ENCODE measurements around the gene SLC6A2.
"Not testable (repeated sequence)": the region's sequence is repeated elsewhere in the genome, so short reads cannot be mapped to it uniquely, and the experiment has no call there.

SLC6A2 gene

DNA sequence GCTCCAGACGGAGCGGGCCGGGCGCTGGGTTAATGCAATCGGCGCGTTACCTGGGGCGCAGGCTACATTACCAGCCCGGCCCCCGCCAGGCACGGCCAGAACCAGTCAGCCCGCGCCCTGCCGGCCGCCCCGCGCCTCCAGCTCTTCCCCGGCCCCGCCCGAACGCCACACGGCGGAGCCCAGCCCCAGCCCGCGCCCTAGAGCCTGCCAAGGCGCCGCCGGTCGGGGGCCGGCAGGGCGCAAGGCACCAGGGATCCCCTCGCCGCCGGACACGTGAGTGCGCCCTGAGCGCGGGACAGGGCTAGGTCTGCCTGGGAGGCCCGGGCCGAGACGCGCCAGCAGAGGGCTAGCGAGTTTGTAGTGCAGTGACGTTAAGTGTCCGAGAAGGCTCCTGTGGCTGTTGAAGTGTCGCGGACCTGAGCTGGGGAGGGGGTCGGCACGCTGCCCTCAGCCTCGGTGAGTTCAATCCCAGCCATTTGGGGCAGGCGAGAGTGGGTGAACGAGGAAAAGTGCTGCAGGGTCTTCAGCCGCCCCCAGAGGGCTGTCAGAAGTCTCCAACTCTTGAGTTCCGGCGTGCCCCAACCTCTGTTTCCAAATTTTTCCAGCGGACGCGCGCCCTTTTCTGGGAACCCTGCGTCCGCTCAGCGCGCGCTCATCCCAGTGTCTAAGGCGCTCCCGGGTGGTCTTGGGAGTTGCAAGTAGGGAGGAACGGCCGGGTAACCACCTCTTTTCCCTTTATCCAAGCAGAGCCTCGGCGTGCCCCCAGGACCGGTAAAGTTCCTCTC is at the start of gene SLC6A2:
Gene SLC6A2 (plus strand): TSS at position 92 of the 785 bp plus-strand sequence. CDS start 707 bp downstream, outside the sequence.
- no peak for DNase-seq

- no peak for DNase-seq
These were observed 42.0 kb upstream of the SLC6A2 start for GRCh38 chr16:55613613-55614335.

DNA sequence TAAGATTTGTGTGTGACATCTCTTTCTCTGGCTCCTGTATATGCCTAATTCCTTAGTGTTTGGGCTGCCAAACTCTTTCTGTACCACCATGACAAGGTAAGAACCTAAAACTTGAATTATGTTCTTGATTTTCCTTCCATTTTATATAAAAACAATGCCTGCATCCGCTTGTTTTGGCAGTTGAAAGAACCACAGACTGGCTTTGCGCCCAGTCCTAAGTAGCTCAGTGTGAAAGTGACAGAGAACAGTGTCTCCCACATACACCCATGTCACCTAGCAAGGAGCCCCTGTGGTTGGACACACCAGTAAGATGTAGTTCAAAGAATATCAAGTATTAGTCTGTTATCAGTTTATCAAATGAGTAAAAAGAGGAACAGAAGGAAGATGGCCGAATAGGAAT is 40.7 kb upstream of the SLC6A2 start:
- no peak for DNase-seq

DNA sequence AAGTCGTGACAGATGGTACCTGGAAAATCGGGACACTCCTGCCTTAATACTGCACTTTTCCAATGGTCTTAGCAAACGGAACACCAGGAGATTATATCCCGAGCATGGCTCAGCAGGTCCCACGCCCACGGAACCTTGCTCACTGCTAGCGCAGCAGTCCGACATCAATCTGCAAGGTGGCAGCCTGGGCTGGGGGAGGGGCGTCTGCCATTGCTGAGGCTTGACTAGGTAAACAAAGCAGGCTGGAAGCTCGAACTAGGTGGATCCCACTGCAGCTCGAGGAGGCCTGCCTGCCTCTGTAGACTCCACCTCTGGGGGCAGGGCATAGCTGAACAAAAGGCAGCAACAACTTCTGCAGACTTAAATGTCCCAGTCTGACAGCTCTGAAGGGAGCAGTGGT is 40.1 kb upstream of the SLC6A2 start:
- DNase-seq, result not testable (repeated sequence)

DNA sequence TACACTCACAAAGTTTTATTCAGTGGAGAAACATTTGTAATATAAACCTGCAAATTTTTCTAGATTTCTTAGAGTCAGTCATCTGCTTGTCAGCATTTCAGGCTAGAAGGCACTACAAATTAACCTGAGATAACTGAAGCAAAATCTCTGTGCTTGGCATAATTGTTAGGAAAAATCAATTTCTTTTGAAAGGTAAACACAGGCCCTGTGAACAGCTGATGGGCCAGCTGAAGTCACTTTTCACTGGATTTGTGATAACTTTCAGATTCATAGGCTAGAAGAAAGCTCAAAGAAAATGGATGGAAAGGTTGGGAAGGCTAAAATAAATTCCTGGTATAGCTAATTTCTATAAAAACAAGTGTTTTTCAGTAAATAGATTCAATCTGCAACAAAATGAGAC is 34.0 kb upstream of the SLC6A2 start:
- no peak for DNase-seq

DNA sequence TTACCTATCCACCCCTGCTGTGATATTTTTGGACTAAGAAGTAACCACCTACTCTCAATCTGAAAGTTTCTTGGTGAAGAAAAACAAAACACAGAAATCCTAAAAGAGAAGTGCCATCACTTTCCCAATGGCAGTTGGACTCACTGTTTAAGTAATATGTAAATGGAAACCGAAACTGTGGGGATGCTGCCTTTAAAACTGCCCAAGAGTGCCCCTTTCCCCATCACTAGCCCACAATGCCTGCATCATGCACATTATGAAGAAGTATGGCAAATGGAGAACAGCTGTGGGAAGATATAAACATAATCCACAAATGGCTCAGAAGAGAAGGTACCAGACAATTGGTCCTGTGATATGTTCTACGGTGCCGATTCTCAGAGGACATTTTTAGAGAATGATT is 33.5 kb upstream of the SLC6A2 start:
- no peak for DNase-seq

- DNase-seq, result no peak
These were observed 32.7 kb upstream of the SLC6A2 start for GRCh38 chr16:55622930-55623561.

GRCh38 chr16:55623640-55624039 is 32.1 kb upstream of the SLC6A2 start:
- no peak for DNase-seq

- no peak for DNase-seq
These were observed 31.1 kb upstream of the SLC6A2 start for GRCh38 chr16:55624696-55625095.

DNA sequence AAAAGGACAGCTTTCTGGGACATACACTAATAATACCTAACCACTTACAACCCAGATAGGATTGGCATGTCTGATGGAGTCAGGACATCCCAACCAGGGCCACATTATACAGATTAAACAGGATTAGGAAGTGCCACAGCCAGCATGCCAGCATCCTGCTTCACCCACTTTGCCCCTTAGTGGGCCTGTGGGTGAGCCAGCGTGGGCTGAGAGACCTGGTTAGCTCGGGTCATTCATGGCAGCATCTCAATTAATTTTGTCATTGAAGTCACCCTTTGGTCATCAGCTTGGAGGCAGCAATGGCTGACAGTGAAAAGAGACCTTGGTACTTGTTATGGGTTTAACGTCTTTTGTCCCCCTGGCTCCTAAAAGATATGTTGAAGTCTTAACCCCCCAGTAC is 29.9 kb upstream of the SLC6A2 start:
- no peak for DNase-seq

DNA sequence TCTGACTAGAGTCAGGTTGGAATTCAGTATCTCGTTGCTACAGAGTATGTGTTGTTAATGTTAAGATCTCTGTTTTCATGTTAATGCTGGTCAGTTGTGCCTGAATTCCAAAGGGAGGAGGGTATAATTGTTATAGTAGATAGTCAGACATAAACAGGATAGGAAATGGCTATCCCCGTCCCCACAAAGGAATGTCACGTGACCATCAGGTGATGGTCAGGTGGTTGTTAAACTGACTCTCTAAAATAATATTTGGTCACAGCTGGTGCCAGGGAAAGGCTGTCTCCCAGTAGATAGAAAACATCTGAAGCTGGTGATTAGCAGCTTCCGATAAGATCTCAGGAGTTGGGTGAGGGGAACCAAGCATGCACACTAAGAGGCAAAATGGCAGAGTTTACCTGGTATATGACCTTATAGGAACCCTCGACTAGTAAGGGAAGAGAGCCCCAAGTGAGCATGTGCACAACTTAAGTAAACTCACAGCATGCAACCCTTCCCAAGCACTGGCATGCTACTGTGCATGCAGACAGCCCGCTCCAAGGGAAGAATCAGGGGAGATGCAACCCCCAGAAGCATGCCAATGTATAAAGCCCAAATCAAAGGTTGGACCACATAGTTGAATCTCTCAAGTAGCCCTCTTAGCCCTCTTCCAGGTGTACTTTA is 27.4 kb upstream of the SLC6A2 start:
- no peak for DNase-seq

DNA sequence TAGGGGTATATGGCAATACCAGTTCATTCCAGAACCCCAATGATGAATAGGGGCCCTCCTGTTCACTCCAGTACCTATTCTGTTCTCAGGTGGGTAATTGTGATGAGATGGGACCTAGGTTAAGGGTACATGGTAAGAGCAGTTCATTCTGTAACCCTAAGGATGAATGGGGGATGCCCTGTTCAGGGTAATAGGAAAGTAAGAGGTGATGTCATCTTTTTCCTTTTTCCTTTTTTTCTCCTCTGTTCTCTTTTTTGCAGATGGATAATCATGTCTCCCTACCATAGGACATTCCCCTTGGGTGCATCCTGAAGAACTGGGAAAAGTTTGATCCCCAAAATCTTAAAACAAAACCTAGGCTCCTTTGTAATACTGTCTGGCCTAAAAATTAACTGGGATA is 25.0 kb upstream of the SLC6A2 start:
- no peak for DNase-seq

DNA sequence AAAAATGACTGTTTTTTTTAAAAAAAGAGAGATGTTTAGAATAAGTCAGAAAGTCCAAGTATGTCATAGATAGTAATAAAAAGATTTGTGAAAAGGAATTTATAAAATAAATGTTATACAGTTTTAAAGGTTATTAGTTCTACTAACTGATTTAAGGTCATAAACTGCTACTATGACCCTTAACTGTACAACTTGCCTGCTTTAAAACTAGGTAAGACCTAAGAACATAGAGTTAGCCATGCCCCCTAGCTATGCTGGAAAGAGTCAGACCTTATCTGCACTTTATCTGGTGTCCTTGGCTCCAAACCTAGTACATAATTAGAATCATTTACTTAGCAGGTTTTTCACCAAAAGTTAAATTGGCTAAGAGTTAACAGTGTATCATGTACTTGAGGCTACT is 23.5 kb upstream of the SLC6A2 start:
- no peak for DNase-seq

DNA sequence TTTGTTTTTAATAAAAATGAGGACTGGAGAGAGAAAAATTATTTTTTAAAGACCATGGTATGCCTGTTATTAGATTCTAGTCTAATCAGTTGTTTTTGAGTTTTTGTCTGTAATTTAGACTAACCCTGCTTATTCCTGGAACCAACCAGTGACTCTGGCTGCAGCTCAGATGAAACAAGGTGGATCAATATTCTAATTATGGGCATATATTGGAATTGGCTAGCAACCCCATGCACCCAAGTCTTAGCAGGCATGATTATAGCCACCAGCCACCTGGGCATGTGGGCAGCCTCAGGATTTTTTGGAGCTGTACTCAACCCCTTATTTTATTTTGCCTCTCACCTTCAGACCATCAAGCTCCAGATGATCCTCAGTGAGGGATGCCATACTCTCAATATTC is 21.6 kb upstream of the SLC6A2 start:
- no peak for DNase-seq

- no peak for DNase-seq
These were observed 17.5 kb upstream of the SLC6A2 start for GRCh38 chr16:55638256-55638655.

DNA sequence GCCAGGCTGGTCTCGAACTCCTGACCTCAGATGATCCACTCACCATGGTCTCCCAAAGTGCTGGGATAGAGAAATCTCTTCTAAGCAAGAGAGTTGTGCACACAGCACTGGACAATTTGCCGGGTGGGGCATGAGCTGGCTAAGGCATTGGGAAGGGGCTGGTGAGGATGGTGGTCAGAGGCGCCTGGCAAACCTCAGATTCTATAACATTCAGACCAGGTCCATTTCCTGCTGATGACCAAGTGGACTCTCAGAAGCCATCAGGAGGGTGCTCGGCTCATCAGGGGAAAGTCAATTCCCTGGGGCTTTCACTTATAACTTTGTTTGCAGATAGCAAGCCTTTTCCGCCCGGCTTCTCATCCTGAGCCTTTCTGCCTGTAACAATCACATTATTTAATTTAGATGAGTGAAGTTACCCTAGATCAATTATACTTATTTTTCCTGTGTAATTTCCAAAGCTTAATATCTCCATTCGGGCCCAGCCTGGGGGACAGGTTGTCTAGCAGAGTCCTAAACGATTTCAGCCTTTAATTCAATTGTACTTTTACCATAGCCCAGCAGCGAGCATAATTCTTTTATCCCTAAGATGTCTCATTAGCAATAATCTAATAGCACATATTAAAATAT is 15.0 kb upstream of the SLC6A2 start:
- no peak for DNase-seq

GRCh38 chr16:55641430-55642056 is 14.2 kb upstream of the SLC6A2 start:
- DNase-seq, result no peak

DNA sequence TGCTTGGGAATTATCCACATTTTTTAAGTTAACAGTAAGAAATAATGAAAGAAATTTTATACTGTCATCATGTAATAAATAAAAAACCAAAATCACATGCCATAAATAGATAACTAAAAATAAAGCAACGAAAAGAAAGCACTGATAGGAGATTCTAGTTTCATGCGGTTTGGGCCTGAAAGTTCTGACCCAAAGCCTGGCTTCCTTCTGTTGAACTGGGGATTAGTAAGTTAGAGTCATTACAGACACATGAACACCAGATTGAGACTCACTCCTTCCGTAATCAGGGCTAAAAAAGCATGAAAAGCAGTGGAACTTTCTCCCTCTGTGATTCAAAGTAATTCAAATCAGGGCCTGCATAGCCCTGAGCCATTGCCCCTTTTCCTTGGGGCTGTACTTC is 13.2 kb upstream of the SLC6A2 start:
- DNase-seq, result no peak

DNA sequence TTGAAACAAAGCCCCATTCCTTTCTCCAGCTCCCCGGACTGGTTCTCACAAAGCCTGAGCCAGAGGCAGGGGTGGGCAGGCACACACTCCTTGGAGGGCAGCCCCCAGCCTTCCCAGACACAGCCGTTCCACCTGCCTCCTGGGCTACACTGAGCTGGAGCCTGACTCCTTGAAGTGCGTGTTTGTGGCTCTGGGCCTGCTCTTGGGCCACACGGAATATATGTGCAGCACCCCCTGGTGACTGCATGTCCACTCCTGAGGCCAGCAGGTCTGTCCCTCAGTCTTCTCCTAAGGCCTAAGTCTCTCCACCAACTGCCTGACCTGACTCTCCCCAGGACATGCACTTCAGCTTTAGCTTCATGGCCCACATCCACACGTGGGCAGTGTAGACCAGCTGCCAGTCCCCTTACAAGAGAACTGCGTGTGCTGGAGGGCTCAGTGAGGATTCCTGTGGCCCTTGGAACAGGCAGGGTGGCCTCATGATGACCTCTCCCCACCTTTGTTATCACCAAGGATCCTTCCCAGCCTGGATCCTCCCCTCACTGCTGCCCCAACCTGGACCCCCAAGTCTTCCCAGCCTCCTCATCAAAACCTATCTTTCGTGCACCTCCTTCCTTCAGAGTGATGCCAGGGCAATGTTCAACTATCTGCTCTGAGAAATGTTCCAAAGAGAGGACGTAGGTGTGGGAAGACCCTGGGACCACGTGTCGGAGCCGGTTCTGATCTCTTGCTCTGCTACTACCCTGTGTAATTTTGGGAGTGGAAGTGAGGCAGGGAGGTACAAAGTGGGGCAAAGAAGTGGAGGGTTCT is 12.4 kb upstream of the SLC6A2 start:
- no peak for DNase-seq

- DNase-seq, result no peak
These were observed 9.8 kb upstream of the SLC6A2 start for GRCh38 chr16:55645986-55646385.

- DNase-seq, result no peak
These were observed 8.4 kb upstream of the SLC6A2 start for GRCh38 chr16:55647343-55647742.

DNA sequence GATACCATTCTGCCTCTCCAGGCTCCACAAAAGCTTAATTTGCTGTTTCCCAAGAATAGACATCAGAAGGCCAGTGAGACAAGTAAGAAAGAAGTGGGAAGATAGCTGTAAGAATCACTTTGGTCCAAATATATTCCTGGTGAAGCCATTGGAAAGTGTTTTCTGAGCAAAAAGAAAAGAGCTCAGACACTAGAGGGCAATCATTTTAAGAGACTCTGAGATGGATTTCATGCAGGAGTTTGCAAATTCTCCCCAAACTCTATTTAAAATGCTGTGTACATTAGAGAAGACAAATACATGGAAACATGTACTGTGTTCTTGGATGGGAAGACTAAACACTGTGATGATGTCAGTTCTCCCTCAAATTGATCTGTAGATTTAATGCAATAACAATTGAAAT is 8.0 kb upstream of the SLC6A2 start:
- no peak for DNase-seq
